ENCODE data around the gene RPA3.

DNA sequence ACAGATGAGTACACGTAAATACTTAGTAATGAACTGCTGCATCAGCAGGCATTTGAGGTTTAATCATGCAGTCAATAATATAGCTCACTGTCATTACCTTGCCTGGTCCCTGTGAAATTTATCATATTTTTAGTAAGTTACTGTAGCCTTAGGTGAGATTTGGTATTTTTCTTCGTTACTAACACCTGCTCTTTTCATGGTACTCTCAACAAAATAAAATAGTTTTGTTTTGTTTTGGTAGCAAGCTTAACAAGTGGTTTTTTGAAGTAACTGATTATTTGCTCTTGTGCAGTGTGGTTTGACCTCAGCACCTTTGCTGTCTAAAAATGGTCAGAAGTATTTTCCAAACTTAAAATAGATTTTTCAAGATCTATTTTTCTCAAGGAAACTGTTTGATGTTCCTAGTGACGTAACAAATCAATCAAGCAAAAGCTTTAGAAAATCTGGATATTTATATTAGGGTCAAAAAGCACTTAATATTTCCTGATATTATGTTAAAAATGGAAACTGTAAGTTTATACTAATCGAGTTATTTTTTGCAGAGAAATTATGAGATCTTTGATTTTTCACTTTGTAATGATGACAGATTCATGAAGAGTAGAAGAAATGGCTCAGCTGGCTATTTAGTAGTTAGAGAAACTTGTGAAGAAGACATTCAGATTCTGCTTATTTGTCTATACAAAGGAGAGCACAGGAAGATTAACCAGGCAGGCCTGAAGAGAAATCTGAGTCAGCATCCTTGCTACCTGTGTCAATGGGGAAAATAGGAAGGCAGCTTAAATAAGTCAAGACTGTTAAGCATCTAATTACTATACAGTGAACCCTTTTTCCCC, 21.0 kb upstream of the RPA3 start:
- TF ChIP-seq, protein P1, sequence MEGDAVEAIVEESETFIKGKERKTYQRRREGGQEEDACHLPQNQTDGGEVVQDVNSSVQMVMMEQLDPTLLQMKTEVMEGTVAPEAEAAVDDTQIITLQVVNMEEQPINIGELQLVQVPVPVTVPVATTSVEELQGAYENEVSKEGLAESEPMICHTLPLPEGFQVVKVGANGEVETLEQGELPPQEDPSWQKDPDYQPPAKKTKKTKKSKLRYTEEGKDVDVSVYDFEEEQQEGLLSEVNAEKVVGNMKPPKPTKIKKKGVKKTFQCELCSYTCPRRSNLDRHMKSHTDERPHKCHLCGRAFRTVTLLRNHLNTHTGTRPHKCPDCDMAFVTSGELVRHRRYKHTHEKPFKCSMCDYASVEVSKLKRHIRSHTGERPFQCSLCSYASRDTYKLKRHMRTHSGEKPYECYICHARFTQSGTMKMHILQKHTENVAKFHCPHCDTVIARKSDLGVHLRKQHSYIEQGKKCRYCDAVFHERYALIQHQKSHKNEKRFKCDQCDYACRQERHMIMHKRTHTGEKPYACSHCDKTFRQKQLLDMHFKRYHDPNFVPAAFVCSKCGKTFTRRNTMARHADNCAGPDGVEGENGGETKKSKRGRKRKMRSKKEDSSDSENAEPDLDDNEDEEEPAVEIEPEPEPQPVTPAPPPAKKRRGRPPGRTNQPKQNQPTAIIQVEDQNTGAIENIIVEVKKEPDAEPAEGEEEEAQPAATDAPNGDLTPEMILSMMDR (IDR thresholded peaks at IDR 0.05; ENCODE audit: low read depth, low read length), result no peak
- TF ChIP-seq MYC (IDR thresholded peaks at IDR 0.05; ENCODE audit: low read depth, low read length), result no peak
